DND-41 (cell line): ENCODE data around the gene TOX3.

Experiments used
- CTCF ChIP-seq: IDR thresholded peaks from 2 replicates; pipeline ENCODE4 v1.5.1; 2012; ENCODE audit warnings: borderline replicate concordance, low read length, moderate library complexity, mild to moderate bottlenecking; ENCODE audit not compliant: poor library complexity, severe bottlenecking; ENCODE audit errors: extremely low read depth
- EZH2 ChIP-seq: IDR thresholded peaks from 3 replicates; pipeline ENCODE4 v1.6.1; 2012; ENCODE audit warnings: borderline replicate concordance, low read depth, mild to moderate bottlenecking, moderate library complexity, low read length, inconsistent platforms; ENCODE audit not compliant: severe bottlenecking

GRCh38 chr16:52577130-52577706 is 30.3 kb upstream of the TOX3 start:
- TF ChIP-seq CTCF (no peak), EZH2 (no peak)
